22Rv1 (cell line): ENCODE results near the gene ITPR2.
"Not testable (repeated sequence)": the region's sequence is repeated elsewhere in the genome, so short reads cannot be mapped to it uniquely, and the experiment has no call there.

ENCODE experiments used
- CTCF ChIP-seq: fragments of 450-650 bp; IDR thresholded peaks from 2 replicates; pipeline ENCODE4 v1.5.1; 2017; ENCODE audit warnings: mild to moderate bottlenecking
- ZFX ChIP-seq: fragments of 450-650 bp; IDR thresholded peaks from 2 replicates; pipeline ENCODE4 v1.6.1; 2017; ENCODE audit warnings: antibody characterized with exemption, borderline replicate concordance

- not testable (repeated sequence) for TF ChIP-seq CTCF, ZFX
These were observed 228.2 kb downstream of the ITPR2 start for GRCh38 chr12:26604813-26605212.
